Adrenal gland (tissue), 5 donors: ENCODE data around the gene OSBP.

Experiments used
- POLR2A ChIP-seq, 2 donors: fragments of 450-650 bp; IDR thresholded peaks; one replicate each; pipeline ENCODE4 v1.6.1; 2017; ENCODE audit warnings: antibody characterized with exemption in 2 of 2, mild to moderate bottlenecking in 2 of 2, moderate library complexity in 1 of 2
- TF ChIP-seq, protein P1 (sequence below), 6 experiments: fragments of 450-650 bp in 4 of 6; fragments of 200-600 bp in 2 of 6; sonication (generic) in 1 of 6; IDR thresholded peaks; 1 replicate in 5 of 6; 2 replicates in 1 of 6; pipeline versions ENCODE4 v1.5.1 to v1.8.0; 2016 to 2021; ENCODE audit warnings: antibody characterized with exemption in 6 of 6, mild to moderate bottlenecking in 2 of 6, moderate library complexity in 1 of 6
- donor health status: DM: no; HTN: no; CAD: no.

DNA sequence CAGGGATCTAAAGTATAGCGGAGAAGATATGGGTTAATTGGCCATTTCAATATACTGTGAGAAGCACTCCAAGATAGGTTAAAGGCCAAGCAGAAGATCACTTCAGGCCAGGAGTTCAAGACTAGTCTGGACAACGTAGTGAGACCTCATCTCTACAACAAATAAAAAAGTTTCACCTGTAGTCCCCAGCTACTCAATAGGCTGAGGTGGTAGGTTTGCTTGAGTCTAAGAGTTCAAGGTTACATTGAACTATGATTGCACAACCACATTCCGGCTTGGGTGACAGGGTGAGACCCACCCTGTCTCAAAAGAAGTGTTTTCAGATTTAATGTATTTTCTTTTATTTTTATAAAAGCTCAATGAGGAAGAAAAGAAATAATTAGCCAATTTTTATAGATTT lies 27.8 kb upstream of the OSBP start:
- TF ChIP-seq, protein P1, sequence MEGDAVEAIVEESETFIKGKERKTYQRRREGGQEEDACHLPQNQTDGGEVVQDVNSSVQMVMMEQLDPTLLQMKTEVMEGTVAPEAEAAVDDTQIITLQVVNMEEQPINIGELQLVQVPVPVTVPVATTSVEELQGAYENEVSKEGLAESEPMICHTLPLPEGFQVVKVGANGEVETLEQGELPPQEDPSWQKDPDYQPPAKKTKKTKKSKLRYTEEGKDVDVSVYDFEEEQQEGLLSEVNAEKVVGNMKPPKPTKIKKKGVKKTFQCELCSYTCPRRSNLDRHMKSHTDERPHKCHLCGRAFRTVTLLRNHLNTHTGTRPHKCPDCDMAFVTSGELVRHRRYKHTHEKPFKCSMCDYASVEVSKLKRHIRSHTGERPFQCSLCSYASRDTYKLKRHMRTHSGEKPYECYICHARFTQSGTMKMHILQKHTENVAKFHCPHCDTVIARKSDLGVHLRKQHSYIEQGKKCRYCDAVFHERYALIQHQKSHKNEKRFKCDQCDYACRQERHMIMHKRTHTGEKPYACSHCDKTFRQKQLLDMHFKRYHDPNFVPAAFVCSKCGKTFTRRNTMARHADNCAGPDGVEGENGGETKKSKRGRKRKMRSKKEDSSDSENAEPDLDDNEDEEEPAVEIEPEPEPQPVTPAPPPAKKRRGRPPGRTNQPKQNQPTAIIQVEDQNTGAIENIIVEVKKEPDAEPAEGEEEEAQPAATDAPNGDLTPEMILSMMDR (IDR thresholded peaks at IDR 0.05) = no peak
- TF ChIP-seq POLR2A (IDR thresholded peaks at IDR 0.05) = no peak
